HL-60 (cell line): ENCODE data around the gene PDE8B.

ENCODE experiments used
- DNase-seq, 2 experiments: peaks; one replicate each; pipeline ENCODE4 v3.0.0-alpha.2; 2010 to 2020; ENCODE audit warnings: low read depth in 1 of 2, low spot score in 1 of 2
- H3K27ac ChIP-seq: fragments of 250-450 bp; sonication (Bioruptor Pico); replicated peaks from 2 replicates; pipeline ENCODE4 v1.5.1; 2020; ENCODE audit warnings: mild to moderate bottlenecking, moderate library complexity
- H3K27me3 ChIP-seq: fragments of 250-450 bp; sonication (Bioruptor Pico); 2 replicates; pipeline ENCODE4 v1.5.1; 2021; ENCODE audit warnings: mild to moderate bottlenecking, moderate library complexity; ENCODE audit not compliant: insufficient read depth, poor library complexity, severe bottlenecking
- H3K4me3 ChIP-seq: replicated peaks from 2 replicates; pipeline ENCODE4 v1.5.1; 2011; ENCODE audit warnings: mild to moderate bottlenecking, control low read depth, low read length; ENCODE audit not compliant: insufficient read depth
- GABPA ChIP-seq: IDR thresholded peaks from 2 replicates; pipeline ENCODE4 v1.6.1; 2012; ENCODE audit warnings: low read depth
- POLR2AphosphoS5 ChIP-seq: IDR thresholded peaks from 2 replicates; pipeline ENCODE4 v1.6.1; 2012; ENCODE audit warnings: low read depth
- SPI1 ChIP-seq: IDR thresholded peaks from 2 replicates; pipeline ENCODE4 v1.6.1; 2012; ENCODE audit warnings: low read depth, mild to moderate bottlenecking, borderline replicate concordance
- TF ChIP-seq, protein P1 (sequence below): IDR thresholded peaks from 2 replicates; pipeline ENCODE4 v1.6.1; 2012; ENCODE audit warnings: low read depth; ENCODE audit not compliant: insufficient replicate concordance
- TF ChIP-seq, protein P2 (sequence below): IDR thresholded peaks from one replicate; pipeline ENCODE4 v1.5.1; 2011; ENCODE audit warnings: low read length, control low read depth, inconsistent platforms; ENCODE audit not compliant: insufficient read depth

The PDE8B gene

DNA sequence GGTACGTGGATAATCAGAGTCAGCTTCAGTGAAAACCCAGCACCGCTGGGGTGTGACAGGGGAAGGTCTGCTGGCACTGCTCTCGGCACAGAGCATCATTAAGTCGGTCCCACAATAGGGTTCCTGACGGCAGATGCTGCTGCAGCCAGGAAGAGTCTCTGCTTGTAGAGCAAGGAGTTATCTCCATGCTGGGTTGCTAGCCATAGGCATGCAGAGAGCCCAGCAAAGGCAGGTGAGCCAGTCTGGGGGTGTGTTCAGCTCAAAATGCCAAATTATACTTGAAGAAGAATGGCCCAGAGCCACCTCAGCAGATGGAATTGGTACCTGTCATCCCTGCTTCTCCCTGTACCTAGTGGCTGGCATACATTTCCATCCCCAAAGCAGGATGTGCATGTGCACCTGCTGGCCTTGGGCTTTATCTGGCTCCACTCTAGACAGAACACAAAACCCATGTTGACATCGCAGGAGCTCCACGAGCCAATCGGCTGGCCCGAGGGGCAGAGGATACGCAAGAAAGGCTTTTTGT is 180.8 kb downstream of the PDE8B start:
- Histone ChIP-seq H3K4me3 (no peak overlapping the region), H3K27ac (no peak overlapping the region)
- no peak for DNase-seq

DNA sequence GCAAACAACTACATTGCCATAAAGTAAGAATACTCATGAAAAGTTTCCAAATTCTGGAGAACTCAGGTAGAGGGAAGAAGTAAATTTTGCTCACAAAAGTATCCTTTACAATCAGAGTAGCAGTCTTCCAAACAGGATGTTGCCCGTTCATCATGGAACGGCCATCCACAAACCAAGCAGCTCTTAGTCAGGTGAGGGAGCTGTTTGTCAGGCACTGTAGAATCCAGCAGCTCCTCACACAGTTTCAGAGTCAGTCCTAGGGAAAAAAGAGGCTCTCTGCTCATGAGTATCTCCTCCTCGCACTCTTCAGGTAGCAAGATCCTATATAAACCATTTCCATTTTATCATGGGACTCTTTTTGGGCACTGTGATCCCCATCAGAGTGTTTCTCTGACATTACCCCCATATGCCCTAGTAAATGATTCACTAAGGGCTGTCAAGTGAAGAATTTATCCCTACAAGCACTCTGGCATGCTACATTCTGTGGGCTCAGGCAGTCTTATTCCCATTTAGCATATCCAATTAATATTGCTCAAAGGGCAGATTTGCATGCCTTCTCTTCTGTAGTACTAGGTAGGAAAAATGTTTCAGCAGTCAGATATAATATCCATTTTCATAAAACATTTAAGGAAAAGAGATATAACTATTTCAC is 183.7 kb downstream of the PDE8B start:
- TF ChIP-seq POLR2AphosphoS5 (no peak), SPI1 (no peak), GABPA (no peak)
- TF ChIP-seq, protein P1, sequence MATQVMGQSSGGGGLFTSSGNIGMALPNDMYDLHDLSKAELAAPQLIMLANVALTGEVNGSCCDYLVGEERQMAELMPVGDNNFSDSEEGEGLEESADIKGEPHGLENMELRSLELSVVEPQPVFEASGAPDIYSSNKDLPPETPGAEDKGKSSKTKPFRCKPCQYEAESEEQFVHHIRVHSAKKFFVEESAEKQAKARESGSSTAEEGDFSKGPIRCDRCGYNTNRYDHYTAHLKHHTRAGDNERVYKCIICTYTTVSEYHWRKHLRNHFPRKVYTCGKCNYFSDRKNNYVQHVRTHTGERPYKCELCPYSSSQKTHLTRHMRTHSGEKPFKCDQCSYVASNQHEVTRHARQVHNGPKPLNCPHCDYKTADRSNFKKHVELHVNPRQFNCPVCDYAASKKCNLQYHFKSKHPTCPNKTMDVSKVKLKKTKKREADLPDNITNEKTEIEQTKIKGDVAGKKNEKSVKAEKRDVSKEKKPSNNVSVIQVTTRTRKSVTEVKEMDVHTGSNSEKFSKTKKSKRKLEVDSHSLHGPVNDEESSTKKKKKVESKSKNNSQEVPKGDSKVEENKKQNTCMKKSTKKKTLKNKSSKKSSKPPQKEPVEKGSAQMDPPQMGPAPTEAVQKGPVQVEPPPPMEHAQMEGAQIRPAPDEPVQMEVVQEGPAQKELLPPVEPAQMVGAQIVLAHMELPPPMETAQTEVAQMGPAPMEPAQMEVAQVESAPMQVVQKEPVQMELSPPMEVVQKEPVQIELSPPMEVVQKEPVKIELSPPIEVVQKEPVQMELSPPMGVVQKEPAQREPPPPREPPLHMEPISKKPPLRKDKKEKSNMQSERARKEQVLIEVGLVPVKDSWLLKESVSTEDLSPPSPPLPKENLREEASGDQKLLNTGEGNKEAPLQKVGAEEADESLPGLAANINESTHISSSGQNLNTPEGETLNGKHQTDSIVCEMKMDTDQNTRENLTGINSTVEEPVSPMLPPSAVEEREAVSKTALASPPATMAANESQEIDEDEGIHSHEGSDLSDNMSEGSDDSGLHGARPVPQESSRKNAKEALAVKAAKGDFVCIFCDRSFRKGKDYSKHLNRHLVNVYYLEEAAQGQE: no peak
- TF ChIP-seq, protein P2, sequence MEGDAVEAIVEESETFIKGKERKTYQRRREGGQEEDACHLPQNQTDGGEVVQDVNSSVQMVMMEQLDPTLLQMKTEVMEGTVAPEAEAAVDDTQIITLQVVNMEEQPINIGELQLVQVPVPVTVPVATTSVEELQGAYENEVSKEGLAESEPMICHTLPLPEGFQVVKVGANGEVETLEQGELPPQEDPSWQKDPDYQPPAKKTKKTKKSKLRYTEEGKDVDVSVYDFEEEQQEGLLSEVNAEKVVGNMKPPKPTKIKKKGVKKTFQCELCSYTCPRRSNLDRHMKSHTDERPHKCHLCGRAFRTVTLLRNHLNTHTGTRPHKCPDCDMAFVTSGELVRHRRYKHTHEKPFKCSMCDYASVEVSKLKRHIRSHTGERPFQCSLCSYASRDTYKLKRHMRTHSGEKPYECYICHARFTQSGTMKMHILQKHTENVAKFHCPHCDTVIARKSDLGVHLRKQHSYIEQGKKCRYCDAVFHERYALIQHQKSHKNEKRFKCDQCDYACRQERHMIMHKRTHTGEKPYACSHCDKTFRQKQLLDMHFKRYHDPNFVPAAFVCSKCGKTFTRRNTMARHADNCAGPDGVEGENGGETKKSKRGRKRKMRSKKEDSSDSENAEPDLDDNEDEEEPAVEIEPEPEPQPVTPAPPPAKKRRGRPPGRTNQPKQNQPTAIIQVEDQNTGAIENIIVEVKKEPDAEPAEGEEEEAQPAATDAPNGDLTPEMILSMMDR: no peak
- DNase-seq: no peak
- no peak overlapping the region for H3K4me3 ChIP-seq
- H3K27ac ChIP-seq: no peak overlapping the region
- H3K27me3 ChIP-seq: no peaks in the 10 kb centered on the region

More for the DNA sequence above, 180.8 kb downstream of the PDE8B start:
- TF ChIP-seq SPI1 (no peak), POLR2AphosphoS5 (no peak), GABPA (no peak)
- TF ChIP-seq, protein P2: no peak
- TF ChIP-seq, protein P1: no peak
- no peaks in the 10 kb centered on the region for H3K27me3 ChIP-seq

DNA sequence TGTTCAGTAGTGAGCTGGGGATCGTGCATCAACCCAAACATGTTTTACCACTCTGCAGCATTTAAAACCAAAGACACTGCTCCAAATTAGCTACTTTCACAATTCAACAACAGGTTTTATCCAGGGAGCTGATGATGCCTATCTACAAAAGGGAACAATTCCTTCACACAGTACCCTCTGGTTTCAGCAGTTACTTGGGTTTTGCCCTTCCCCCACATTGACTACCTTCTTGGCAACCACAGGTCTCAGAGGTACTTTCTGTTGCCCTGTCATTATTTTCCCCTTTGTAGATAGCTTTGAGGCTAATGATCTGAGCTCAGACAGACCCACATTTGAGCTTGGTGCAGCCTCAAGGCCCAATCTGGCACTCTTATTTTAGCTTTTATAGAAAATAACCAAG is 185.5 kb downstream of the PDE8B start:
- H3K27me3 ChIP-seq: no peaks in the 10 kb centered on the region
- no peak for TF ChIP-seq GABPA
- no peak for TF ChIP-seq SPI1
- TF ChIP-seq, protein P1: no peak
- TF ChIP-seq POLR2AphosphoS5: no peak
- TF ChIP-seq, protein P2: no peak
- H3K27ac ChIP-seq: no peak overlapping the region
- DNase-seq: no peak
- H3K4me3 ChIP-seq: no peak overlapping the region
